GM18499 (cell line): ENCODE measurements around the gene USP49.

Source experiments
- ATAC-seq: cut with Tn5 transposase; IDR thresholded peaks from one replicate; pipeline ENCODE4 v1.9.1; 2021; ENCODE audit warnings: moderate number of reproducible peaks; ENCODE audit not compliant: insufficient read depth, unreplicated experiment

The USP49 gene

DNA sequence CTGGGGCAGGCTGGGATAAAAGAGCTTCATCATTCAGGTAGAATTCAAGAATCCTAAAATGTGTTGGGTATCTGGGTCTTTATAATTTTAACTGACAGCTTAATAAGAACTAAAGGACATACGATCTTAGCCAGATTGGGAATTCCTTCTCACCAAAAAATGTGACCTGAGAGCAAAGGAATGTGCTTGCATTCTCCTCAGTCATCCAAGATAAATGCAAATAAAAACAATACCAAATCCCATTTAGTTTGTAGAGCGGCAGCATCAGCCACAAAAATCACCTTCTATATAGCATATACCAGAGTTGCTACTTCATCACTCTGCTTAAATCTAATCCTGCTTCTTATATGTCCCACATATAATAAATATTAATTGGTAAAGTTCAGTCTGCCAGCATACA lies 16.9 kb downstream of the USP49 start:
- no peak for ATAC-seq

DNA sequence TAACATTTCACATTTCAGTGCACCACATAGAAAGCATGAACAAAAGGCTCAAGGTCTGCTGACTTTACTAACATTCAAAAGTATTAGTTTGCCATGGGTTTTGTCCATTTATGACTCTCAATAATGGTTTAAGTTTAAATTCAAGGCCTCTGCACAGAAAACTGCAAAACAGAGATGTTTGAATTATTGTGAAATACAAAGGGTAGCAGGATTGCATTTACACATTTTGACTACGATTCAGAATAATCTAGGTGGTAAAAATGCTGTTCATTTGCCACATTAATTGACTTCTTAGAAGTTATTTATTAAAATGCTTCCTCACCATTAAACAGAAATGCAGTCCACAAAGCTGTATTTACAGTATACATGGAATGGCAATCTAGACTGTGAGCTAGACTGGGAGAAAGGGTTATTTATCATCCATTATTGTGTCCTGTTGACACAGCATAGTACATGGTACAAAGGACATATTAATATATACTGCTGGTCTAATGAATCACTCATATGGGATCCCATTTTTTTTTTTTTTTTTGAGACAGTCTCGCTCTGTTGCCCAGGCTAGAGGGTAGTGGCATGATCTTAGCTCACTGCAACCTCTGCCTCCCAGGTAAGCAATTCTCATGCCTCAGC lies 18.0 kb downstream of the USP49 start:
- ATAC-seq: no peak

DNA sequence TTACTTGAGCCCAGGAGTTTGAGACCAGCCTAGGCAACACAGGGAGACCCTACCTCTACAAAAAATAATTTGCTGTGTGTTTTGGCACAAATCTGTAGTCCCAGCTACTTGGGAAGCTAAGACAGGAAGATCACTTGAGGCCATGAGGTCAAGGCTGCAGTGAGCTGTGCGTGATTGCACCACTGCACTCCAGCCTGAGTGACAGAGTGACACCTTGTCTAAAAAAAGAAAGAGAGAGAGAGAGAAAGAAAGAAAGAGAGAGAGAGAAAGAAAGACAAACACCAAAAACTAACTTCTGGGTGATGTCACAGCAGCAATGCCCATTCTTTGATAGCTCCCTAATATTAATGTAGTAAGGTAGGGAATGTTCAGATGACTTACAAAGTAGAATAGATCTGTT lies 20.4 kb downstream of the USP49 start:
- ATAC-seq: no peak

DNA sequence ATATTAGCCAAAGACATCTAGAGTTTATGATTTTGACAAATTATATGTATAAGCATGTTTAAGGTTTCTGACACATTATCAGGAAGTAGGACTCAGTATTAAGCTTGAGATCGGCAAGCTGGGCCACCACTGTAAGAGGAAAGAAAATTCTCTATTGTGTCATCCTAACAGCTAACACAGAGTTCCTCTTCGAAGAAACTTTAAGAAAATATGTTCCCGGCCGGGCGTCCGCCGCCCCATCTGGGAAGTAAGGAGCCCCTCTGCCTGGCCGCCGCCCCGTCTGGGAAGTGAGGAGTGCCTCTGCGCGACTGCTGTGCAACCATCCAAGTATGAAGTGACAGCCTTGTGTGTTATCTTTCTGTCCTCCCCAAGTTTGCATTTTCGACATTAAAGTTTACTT lies 23.0 kb downstream of the USP49 start:
- no peak for ATAC-seq

DNA sequence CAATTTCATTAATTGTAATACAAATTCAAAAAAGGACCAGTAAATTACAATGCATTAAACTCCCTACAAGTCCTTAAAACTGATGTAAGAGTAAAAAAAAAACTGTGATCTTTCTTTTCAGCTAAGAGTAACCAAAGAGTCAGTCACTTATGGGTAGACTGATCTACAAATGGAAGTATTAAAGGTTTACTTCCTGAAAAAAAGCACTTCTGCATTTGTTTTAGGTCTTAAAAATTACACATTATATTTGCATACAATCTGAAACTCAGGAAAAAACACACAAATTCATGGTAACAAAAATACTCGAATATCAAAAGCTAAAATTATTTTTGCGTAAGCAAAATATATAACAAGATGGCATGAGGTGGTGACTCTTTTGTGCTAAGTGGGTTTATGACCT lies 23.5 kb downstream of the USP49 start:
- ATAC-seq: no peak

DNA sequence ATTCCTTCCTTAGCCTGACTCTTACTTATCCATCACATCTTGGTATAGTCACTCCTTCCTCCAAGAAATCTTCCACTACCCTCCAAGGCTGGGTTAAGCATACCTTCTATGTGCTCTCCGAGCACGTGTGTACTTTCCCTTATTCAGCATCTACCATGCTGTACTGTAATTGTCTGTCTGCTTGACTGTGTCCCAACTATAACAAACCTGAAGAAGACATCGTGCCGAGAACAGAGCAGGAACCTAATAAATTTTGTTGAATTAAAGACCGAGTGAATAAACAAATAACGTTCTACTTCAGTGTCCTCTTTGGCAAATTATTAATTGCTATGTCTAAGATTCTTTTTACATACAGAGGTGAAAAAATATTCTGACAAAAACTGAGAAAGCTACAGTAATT lies 35.8 kb downstream of the USP49 start:
- ATAC-seq: no peak

DNA sequence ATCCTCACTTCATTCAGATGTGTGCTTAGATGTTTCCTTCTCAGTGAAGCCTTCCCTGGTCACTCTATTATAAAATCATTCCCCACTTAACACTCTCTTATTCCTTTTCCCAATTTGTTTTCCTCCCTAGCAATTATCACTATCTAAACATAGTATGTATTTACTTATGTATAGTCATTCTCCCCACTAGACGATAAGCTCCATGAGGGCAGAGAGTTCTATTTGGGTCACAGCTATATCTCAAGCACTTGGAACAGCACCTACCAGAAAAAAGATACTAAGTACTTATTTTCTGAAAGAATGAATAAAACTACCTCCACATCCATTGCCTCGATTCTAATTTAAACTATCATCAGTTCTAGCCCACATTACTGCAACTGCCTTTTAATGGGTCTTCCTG lies 36.5 kb downstream of the USP49 start:
- no peak for ATAC-seq

DNA sequence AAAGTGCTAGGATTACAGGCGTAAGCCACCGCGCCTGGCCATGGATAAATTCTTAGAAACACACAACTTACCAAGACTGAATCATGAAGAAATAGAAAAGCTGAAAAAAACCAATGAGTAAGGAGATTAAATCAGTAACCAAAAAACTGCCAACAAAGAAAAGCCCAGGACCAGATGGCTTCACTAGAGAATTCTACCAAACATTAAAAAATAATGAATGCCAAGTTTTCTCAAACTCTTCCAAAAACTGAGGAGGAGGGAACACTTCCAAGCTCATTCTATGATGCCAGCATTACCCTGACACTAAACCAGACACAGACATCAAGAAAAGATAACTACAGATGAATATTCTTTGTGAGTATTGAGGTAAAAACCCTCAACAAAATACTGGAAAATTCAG lies 44.3 kb downstream of the USP49 start:
- no peak for ATAC-seq

DNA sequence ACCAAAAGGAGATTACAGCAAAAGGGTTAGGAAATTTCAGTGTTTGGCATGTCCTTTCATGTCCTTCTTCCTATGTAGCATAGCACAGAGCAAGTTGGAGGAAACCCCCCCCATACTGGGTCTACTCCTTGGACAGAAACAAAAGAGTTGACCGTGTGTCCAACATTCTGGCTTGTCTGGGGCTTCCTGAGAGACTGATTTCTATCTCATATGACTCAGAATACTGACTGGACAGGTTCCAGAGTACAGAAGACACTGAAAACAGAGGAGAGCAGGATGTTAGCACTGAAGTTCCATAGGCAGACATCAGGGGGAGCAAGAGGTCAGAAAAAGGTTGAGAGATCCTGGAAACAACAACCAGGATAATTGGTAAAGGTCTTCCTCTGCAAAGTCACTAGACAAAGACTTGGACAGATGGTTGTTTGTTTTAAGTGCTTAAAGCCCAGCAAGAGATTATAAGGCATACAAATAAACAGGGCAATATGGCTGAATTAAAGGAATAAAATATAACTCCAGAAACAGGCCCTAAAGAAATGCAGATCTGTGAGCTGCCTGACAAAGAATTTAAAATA lies 48.4 kb downstream of the USP49 start:
- no peak for ATAC-seq

DNA sequence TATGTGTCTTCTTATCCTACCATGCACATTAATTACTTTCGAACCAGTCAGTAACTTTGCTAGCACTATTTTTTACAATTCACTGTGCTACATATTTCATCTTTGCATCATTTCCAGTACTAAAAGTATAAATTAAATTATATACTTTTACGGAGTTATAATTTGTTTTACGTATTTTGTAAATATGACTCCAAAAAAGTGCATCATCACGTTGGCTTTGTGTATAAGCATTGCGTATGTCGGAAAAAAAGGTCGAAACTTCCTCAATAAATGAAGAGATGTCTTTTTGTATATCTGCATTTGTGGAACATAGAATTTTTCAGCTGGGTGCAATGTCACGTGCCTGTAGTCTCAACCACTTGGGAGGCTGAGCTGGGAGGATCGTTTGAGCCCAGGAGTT lies 52.0 kb downstream of the USP49 start:
- no peak for ATAC-seq

DNA sequence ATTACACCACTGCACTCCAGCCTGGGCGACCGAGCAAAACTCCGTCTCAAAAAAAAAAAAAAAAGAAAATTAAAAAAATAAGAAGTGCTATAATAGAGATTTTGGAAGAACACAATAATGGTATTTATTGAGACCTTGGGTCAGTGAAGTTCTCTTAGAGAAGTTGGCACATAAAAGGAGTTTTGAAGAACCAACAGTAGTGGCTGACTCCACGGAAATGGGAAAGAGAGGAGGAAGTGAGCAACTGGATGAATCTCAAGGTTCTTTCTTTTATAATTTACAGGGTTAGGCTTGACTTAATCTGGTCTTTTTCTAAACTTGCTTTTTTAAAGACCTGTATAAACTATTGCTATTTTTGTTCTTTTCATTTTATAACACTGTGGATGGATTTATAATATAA lies 54.8 kb downstream of the USP49 start:
- no peak for ATAC-seq

DNA sequence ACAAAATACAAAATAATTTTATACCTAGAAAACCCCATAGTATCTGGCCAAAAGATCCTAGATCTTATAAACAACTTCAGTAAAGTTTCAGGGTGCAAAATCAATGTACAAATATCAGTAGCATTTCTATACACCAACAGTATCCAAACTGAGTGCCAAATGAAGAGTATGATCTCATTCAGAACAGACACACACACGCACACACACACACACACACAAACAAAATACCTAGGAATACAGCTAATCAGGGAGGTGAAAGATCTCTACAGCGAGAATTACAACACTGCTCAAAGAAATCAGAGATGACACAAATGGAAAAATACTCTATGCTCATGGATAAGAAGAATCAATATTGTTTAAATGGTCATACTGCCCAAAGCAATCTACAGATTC lies 58.5 kb downstream of the USP49 start:
- no peak for ATAC-seq

DNA sequence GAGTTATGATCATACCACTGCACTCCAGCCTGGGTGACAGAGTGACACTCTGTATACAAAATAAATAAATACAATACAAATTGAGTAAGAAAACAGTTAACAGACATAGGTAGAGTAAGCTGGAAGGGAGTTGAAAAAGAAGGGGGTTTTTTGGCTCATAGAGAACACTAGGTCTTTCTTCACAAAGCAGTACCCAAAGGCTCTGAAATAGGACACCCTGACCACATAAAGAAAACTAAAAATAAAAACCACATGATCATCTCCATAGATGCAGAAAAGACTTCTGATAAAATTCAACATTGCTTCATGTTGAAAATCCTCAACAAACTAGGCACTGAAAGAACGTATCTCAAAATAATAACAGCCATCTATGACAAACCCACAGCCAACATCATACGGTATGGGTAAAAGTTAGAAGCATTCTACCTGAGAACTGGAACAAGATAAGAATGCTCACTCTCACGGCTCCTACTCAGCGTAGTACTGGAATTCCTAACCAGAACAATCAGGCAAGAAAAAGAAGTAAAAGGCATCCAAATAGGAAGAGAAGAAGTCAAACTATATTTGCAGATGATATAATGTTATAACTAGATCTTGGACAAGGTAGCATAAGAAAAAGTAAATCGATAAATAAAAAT lies 59.0 kb downstream of the USP49 start:
- no peak for ATAC-seq

DNA sequence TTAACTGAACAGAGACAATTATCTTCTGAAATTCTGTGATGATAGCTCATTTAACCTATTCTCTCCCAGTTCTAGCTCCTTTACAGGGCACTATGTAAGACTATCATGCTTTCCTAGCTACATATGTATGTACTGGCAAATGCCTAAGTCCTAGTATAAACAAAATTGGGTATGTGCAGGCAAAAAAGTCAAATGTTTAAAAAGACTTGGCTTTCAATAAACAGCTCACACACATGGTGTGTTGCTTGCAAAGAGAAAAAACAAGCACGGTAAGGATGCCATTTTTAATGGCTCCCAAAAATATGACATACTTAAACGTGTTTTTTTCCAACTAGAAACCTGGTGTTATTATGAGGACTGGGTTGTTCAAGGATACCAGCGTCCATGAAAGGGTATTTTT lies 62.9 kb downstream of the USP49 start:
- no peak for ATAC-seq

DNA sequence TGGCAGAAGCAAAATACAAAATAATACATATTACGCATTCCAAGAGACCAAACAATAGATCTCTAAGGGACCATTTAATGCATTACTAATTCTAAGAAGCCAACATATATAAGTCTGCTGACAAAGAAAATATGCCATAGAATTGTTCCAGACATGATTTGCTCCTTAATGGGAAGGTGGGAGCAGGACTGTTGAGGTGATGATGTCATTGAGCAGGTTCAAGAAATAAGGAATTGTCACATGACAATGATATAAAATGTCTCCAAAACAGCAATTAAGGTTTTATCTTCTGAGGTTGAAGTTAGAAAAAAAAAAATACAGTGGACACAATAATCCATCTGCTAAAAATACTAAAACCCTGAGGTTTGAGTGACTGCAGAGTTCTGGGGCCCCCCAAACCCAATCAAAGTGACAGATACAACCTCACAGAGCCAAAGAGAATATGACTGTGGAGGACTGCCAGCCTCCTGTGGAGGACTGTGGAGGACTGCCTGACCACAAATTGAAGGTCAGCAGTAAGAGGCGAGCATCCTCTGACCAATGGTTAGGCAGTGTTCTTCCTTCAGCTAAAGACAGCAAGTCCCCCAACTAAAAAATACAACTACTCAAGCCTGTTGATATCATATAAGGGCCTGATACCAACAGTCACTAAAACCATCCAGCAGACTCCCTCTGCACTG lies 68.7 kb downstream of the USP49 start:
- no peak for ATAC-seq

DNA sequence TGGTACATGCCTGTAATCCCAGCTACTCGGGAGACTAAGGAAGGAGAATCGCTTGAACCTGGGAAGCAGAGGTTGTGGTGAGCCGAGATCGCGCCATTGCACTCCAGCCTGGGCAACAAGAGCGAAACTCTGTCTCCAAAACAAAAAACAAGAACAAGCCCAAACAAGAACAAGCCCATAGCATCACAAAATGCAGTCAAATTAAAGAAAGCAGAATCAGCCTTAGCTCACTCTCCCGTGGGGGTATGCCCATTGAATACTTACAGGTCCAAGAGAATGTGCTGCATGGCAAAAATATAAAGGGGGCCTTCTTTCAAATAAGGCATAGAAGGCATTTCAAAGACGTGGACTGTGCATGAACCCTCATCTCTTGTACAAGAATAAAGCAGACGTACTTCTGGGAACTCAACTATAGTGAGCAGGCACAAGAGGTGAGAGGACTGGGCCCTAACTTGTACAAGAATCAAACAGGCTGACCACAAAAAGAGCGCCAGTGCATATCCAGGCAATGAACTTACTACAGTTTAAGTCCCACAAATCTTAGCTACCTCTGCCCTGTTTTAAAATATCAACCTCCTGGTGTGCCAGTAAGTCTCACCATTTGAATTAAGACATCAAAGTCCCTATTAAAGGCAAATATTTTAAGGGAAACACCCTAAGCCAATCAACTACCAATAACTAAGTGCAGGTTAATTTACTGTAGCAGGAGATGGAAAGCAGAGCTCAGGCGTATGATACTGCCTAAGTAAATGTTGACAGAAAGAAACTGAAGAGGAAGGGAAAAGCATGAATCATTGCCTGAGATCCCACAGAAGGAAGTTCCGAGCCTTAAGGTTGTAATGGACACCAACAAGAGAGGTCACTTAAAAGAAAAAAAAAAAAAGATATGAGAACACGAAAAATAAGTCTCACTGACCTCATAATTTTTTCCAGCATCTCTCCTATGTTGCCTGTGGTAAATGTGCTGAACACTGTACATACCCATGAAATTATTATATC lies 70.3 kb downstream of the USP49 start:
- no peak for ATAC-seq

DNA sequence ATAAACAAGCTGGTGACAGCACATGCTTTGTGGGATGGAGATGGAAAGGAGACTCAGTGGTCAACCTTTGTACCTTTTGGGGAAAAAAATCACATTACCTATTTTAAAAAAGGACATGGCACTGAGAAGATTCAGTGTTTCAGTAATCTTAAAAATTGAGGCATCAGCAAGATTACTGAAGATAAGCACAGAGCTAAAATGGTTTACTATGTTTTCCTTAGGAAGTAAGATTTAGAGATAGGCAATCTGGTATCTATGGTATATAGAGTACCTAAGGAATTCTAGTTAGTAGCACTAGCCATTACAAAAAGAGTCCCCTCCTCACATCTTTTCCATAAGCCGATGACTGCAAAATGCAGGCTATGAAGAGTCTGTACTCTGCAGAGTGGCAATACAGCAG lies 72.0 kb downstream of the USP49 start:
- no peak for ATAC-seq

DNA sequence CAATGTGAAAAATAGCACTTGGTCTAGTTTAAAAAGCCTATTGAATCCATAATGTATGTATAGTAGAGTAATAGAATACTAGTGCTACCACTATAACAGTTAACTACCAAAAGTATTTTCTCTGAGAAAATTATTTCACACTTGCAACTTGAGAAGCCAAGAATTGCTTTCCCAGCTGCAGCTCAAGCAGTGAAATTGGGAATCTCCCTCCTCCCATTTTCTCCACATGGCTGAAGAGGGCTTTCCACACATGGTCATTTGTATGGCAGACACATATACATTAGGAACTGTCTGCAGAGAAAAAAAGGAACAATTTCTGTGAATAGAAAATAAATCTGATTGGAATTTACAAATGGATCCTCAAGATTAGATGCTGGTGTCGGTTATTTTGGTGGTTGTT lies 73.2 kb downstream of the USP49 start:
- ATAC-seq: no peak

DNA sequence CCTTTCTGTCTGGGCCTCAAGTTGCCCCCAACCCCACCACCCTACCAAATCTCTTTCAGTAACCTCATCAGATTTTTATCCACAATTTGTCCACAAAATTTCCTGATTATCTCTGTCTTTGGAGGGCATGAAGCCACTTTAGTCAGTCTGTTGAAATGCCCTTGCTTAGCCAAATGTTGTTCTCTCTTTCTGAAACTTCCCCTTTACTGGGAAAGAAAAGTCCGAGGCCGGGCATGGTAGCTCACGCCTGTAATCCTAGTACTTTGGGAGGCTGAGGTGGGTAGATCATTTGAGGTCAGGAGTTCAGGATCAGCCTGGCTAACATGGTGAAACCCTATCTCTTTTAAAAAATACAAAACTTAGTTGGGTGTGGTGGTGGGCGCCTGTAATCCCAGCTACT lies 73.9 kb downstream of the USP49 start:
- no peak for ATAC-seq

DNA sequence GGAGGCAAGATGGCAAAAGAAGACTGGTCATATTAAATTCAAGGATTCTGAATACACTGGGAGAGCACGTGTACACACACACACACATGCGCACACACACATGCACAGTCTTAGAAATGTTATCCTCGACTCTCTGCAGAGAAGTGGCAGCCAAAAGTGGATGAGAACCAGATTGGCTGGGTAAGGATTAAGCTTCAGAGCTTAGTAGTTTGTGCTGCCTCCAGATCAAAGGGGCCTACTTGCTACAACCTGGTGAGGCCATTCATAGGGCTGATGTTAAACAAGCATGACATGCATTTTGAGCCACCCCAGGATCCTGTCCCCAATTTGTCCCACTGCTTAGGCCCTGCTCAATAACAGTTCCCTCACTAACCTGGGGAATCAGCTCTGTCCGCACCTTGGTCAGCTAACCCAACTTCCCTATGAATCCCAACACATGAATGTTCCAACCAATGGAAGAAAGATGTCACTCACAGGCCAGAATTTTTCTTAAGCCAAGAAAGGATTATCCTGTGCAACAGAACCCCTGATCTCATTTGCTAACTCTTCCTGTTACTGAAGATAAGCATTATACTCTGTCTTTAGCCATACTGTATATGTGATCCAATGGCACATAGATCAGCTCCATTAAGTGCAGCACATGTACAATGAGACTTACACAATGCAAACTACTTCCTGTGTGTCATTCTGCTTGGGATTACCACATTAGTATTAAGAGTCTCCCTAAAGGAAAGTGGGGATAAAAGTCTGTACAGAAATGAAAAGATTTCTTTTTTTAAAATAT lies 76.7 kb downstream of the USP49 start:
- no peak for ATAC-seq
